Motor neuron (in vitro differentiated cells): Measurements from ENCODE around the gene ITGA2B. TPM values are rescaled to one million over a fixed set of nuclear protein-coding genes. Genes with fewer than 3 reads are reported as not detected.

Experiments
- ATAC-seq, 8 experiments: fragments of 200-7000 bp; cut with Tn5 transposase; replicated peaks in 6 of 8; 2 replicates each; pipeline ENCODE4 v1.8.0; 2021; ENCODE audit warnings: mild to moderate bottlenecking in 8 of 8, moderate library complexity in 8 of 8
- H3K27ac ChIP-seq, 2 donors: fragments of 250-450 bp; sonication (Bioruptor Pico); 2 replicates each; pipeline ENCODE4 v1.9.0; 2021; ENCODE audit warnings: antibody characterized with exemption in 2 of 2, mild to moderate bottlenecking in 2 of 2, moderate library complexity in 1 of 2
- H3K4me1 ChIP-seq, 2 donors: fragments of 250-450 bp; sonication (Bioruptor Pico); replicated peaks in 1 of 2; 2 replicates each; pipeline ENCODE4 v1.6.1; 2021; ENCODE audit warnings: antibody characterized with exemption in 2 of 2, mild to moderate bottlenecking in 2 of 2, moderate library complexity in 1 of 2
- H3K4me3 ChIP-seq, 5 donors: fragments of 250-450 bp; sonication (Bioruptor Pico); 2 replicates each; pipeline ENCODE4 v1.9.0; 2021; ENCODE audit warnings: antibody characterized with exemption in 5 of 5, mild to moderate bottlenecking in 5 of 5, moderate library complexity in 4 of 5
- WGBS, 10 experiments: fragments of 450-650 bp; shearing (Covaris generic); methylation state at CpG; one replicate each; pipeline ENCODE4 v1.0.0; 2022; 5-methylcytosine and 5-hydroxymethylcytosine counted together
- in situ Hi-C, 9 experiments: fragments of 400-800 bp; cut with MboI; loops; one replicate each; pipeline ENCODE4 v1.15.0; 2021; ENCODE audit warnings: low sequenced_read_pairs in 9 of 9, low pct_unique_long_range_greater_than_20kb in 2 of 9; ENCODE audit not compliant: unreplicated experiment in 9 of 9
- total RNA-seq, 8 experiments: library from RNA; unstranded; fragments of 300-600 nt; gene quantifications; 2 replicates each; pipeline versions ENCODE4 v1.2.3 to v1.2.4, GENCODE V29; 2022

Gene ITGA2B
- total RNA-seq, 8 experiments from 2014 or later: 0.38 to 3.4 (median 1.5) TPM

- peak overlapping the region; percentile 28 to 47 (median 38) for H3K4me3 ChIP-seq
- WGBS, 10 experiments: 0 to 54% (median 20%) methylated on average over 1 to 6 of the region's 68 CpGs; no CpG with 5 or more reads in 5 of the 10 experiments
- peaks cover 2 to 6% of the 10 kb centered on the region in 2 donors for H3K4me1 ChIP-seq
- ATAC-seq: peak; percentile 77 to 97 (median 94)
- in situ Hi-C loops: no loop called here
- H3K27ac ChIP-seq: no peak overlapping the region
These were observed 3.9 kb downstream of the ITGA2B start for GRCh38 chr17:44385287-44386181.

GRCh38 chr17:44384823-44385286 lies 4.6 kb downstream of the ITGA2B start:
- Histone ChIP-seq H3K4me3 (peak overlapping the region; percentile 28 to 47 (median 38)), H3K27ac (no peak overlapping the region), H3K4me1 (peaks cover 2 to 6% of the 10 kb centered on the region in 2 donors)
- ATAC-seq: peak in 4 of 8 experiments; percentile 4 to 60 (median 56)
- in situ Hi-C loops: no loop called here
- no CpG with 5 or more reads among the region's 26 CpGs for WGBS, 10 experiments

DNA sequence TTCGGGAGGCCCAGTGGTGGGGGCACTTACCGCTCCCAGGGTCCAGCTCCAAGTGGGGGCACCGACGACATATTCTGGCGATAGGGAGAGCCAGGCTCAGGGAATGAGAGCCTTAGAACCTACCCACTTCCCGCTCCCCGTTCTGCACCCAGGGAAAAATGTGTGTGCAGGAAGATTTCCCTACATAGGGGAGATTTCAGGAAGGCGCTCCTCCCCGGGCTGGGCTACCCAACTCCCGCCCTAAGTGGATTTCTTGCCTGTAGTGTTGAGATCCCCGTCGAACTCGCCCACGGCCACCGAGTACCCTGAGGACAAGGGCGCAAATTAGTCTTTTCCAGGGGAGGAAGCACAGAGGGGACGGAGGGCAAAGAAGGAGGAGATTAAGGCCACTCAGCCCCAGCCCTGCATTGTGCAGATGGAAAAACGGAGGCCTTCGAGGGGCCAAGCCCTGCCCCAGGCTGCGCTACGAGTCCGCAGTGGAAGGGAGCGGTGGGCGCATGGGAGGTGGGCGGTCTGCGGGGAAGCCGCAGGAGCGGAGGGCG lies 5.1 kb downstream of the ITGA2B start:
- 37 to 41% (median 39%) methylated on average over 6 to 7 of the region's 29 CpGs; no CpG with 5 or more reads in 7 of the 10 experiments for WGBS, 10 experiments
- Histone ChIP-seq H3K27ac (no peak overlapping the region), H3K4me1 (peaks cover 2 to 6% of the 10 kb centered on the region in 2 donors), H3K4me3 (peak overlapping the region in 1 of 5 donors; percentile 47)
- in situ Hi-C loops: no loop called here
- no peak for ATAC-seq

GRCh38 chr17:44383861-44384260 lies 5.6 kb downstream of the ITGA2B start:
- no peak overlapping the region for H3K4me3 ChIP-seq
- in situ Hi-C loops: no loop called here

GRCh38 chr17:44383363-44383762 lies 6.1 kb downstream of the ITGA2B start:
- ATAC-seq: no peak
- no peak overlapping the region for H3K4me3 ChIP-seq
- H3K4me1 ChIP-seq: peaks cover 2 to 6% of the 10 kb centered on the region in 2 donors
- 97 to 100% methylated on average over 1 to 9 of the region's 15 CpGs; no CpG with 5 or more reads in 8 of the 10 experiments for WGBS, 10 experiments
- no peak overlapping the region for H3K27ac ChIP-seq
- in situ Hi-C loops: no loop called here

More at GRCh38 chr17:44383861-44384260, 5.6 kb downstream of the ITGA2B start:
- Histone ChIP-seq H3K27ac (no peak overlapping the region), H3K4me1 (peaks cover 2 to 6% of the 10 kb centered on the region in 2 donors)
- ATAC-seq: no peak
- 90 to 100% (median 96%) methylated on average over 2 to 4 of the region's 16 CpGs; no CpG with 5 or more reads in 7 of the 10 experiments for WGBS, 10 experiments

- WGBS, 10 experiments: 0 to 100% (median 63%) methylated on average over 1 to 5 of the region's 6 CpGs; no CpG with 5 or more reads in 6 of the 10 experiments
- Histone ChIP-seq H3K4me1 (peaks cover 2 to 6% of the 10 kb centered on the region in 2 donors), H3K4me3 (no peak overlapping the region), H3K27ac (no peak overlapping the region)
- no peak for ATAC-seq
- in situ Hi-C loops: no loop called here
These were observed 6.5 kb downstream of the ITGA2B start for GRCh38 chr17:44382917-44383316.

DNA sequence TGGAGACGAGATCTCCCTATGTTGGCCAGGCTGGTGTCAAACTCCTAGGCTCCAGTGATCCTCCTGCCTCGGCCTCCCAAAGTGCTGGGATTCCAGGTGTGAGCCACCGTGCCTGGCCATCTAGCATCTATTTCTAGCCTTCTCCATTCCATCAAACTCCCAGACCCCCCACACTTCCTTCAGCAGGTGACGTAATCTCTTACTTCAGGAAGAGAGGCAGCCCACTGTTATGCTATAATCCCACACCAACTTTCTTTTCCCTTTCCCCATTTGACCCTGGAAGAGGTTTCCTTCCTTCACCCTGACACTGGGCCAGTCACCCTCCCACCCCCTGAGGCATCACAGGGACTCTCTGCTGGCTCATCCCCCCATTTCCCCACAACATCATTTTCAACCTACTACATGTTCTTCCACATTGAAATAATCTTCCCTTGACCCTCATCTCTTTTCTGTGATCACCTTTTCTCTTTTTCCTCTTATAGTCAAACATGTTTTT lies 7.6 kb downstream of the ITGA2B start:
- H3K4me3 ChIP-seq: no peak overlapping the region
- no peak overlapping the region for H3K27ac ChIP-seq
- in situ Hi-C loops: no loop called here
- ATAC-seq: no peak
- H3K4me1 ChIP-seq: peaks cover 2 to 6% of the 10 kb centered on the region in 2 donors
- WGBS, 10 experiments: 30 to 100% (median 68%) methylated on average over 1 to 4 of the region's 4 CpGs; no CpG with 5 or more reads in 4 of the 10 experiments

GRCh38 chr17:44380767-44381166 lies 8.7 kb downstream of the ITGA2B start:
- in situ Hi-C loops: no loop called here
- WGBS, 10 experiments: 57 to 96% (median 69%) methylated on average over 3 to 7 of the region's 9 CpGs; no CpG with 5 or more reads in 6 of the 10 experiments
- Histone ChIP-seq H3K27ac (no peak overlapping the region), H3K4me1 (peaks cover under 1 to 6% of the 10 kb centered on the region in 2 donors), H3K4me3 (no peak overlapping the region)
- no peak for ATAC-seq

DNA sequence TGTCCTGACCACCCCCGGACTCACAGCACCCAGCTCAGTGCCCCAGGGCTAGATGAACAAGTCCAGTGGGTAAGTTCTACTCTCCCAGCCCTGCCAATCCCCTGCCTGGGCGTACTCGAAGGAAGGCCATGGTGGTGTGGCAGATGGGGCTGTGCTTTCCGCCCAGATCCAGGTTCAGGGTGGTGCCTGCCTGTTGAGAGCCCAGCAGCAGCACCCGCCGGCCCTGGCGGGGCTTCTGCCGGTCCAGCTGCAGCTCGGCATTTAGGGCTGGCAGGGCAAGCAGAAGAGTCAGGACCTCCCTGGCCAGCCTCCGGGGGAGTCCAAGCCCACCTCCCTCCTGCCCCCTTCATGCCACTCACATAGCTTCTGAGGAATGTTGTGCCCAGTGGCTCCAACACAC lies 9.6 kb downstream of the ITGA2B start:
- 80% methylated on average over 1 to 2 of the region's 10 CpGs; no CpG with 5 or more reads in 8 of the 10 experiments for WGBS, 10 experiments

GRCh38 chr17:44378171-44378705 lies 11.2 kb downstream of the ITGA2B start:
- WGBS, 10 experiments: 20 to 100% (median 67%) methylated on average over 1 to 10 of the region's 14 CpGs; no CpG with 5 or more reads in 3 of the 10 experiments
- Histone ChIP-seq H3K4me1 (no peaks in the 10 kb centered on the region), H3K4me3 (no peak overlapping the region), H3K27ac (no peak overlapping the region)
- no peak for ATAC-seq
- in situ Hi-C loops: no loop called here

More for the DNA sequence above, 9.6 kb downstream of the ITGA2B start:
- in situ Hi-C loops: no loop called here
- Histone ChIP-seq H3K4me1 (peaks cover 0 to 5% of the 10 kb centered on the region in 2 donors), H3K4me3 (no peak overlapping the region), H3K27ac (no peak overlapping the region)
- ATAC-seq: no peak

GRCh38 chr17:44376779-44377178 lies 12.7 kb downstream of the ITGA2B start:
- in situ Hi-C loops: no loop called here
- 75 to 85% methylated on average over 4 to 8 of the region's 12 CpGs; no CpG with 5 or more reads in 8 of the 10 experiments for WGBS, 10 experiments
- H3K27ac ChIP-seq: no peak overlapping the region
- no peak overlapping the region for H3K4me3 ChIP-seq
- no peaks in the 10 kb centered on the region for H3K4me1 ChIP-seq
- no peak for ATAC-seq

GRCh38 chr17:44376124-44376523 lies 13.3 kb downstream of the ITGA2B start:
- 0 to 73% (median 30%) methylated on average over 1 to 4 of the region's 5 CpGs; no CpG with 5 or more reads in 6 of the 10 experiments for WGBS, 10 experiments
- H3K4me1 ChIP-seq: no peaks in the 10 kb centered on the region
- peak in 6 of 8 experiments; percentile 6 to 83 (median 45) for ATAC-seq
- H3K4me3 ChIP-seq: no peak overlapping the region
- in situ Hi-C loops: no loop called here
- no peak overlapping the region for H3K27ac ChIP-seq
